ENCODE results near the gene TRIAP1.

The TRIAP1 gene

DNA sequence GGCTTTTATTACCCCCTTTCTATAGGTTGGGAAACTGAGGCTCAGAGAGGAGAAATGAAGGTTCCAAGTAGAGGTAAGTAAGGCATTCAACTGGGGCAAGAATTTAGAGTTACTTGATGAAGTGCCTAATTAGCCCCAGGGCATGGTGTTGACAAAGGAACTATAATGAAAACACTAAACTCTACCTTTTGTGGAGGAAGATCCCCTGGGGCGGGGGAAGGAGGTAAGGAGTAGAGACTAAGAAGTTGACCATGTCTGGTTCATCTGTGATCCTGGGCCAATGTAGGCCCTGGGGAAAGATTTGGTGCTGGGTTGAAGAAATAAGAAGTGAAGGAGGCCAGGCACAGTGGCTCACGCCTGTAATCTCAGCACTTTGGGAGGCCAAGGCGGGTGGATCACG lies 24.5 kb downstream of the TRIAP1 start:
- Histone ChIP-seq H3K9ac (ENCODE audit: low read length) (no peak overlapping the region), H3K36me3 (replicated peaks; ENCODE audit: low read depth, low read length) (no peaks in the 10 kb centered on the region), H3K4me1 (ENCODE audit: low read length) (no peaks in the 10 kb centered on the region), H2AFZ (ENCODE audit: low read depth, low read length) (no peak overlapping the region), H3K4me2 (ENCODE audit: low read length) (no peak overlapping the region), H3K27me3 (ENCODE audit: low read depth, low read length) (no peaks in the 10 kb centered on the region), H3K79me2 (ENCODE audit: low read length) (no peaks in the 10 kb centered on the region), H3K27ac (ENCODE audit: low read length) (no peak overlapping the region), H3K4me3 (ENCODE audit: low read length) (no peak overlapping the region), H4K20me1 (ENCODE audit: insufficient read depth, low read length) (no peaks in the 10 kb centered on the region), H3K9me3 (ENCODE audit: insufficient read depth, low read length) (no peaks in the 10 kb centered on the region)
- TF ChIP-seq EZH2phosphoT487 (IDR thresholded peaks at IDR 0.05; ENCODE audit: low read depth), result no peak
- TF ChIP-seq, protein P1, sequence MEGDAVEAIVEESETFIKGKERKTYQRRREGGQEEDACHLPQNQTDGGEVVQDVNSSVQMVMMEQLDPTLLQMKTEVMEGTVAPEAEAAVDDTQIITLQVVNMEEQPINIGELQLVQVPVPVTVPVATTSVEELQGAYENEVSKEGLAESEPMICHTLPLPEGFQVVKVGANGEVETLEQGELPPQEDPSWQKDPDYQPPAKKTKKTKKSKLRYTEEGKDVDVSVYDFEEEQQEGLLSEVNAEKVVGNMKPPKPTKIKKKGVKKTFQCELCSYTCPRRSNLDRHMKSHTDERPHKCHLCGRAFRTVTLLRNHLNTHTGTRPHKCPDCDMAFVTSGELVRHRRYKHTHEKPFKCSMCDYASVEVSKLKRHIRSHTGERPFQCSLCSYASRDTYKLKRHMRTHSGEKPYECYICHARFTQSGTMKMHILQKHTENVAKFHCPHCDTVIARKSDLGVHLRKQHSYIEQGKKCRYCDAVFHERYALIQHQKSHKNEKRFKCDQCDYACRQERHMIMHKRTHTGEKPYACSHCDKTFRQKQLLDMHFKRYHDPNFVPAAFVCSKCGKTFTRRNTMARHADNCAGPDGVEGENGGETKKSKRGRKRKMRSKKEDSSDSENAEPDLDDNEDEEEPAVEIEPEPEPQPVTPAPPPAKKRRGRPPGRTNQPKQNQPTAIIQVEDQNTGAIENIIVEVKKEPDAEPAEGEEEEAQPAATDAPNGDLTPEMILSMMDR (IDR thresholded peaks at IDR 0.05; ENCODE audit: low read depth, low read length), result no peak

- Histone ChIP-seq H3K27me3 (ENCODE audit: low read depth, low read length) (no peaks in the 10 kb centered on the region), H3K79me2 (ENCODE audit: low read length) (no peaks in the 10 kb centered on the region), H3K4me2 (ENCODE audit: low read length) (no peak overlapping the region), H2AFZ (ENCODE audit: low read depth, low read length) (no peak overlapping the region), H3K4me3 (ENCODE audit: low read length) (no peak overlapping the region), H3K9me3 (ENCODE audit: insufficient read depth, low read length) (no peaks in the 10 kb centered on the region), H3K9ac (ENCODE audit: low read length) (no peak overlapping the region), H3K4me1 (ENCODE audit: low read length) (no peaks in the 10 kb centered on the region), H3K36me3 (replicated peaks; ENCODE audit: low read depth, low read length) (no peaks in the 10 kb centered on the region), H4K20me1 (ENCODE audit: insufficient read depth, low read length) (no peaks in the 10 kb centered on the region), H3K27ac (ENCODE audit: low read length) (no peak overlapping the region)
- TF ChIP-seq EZH2phosphoT487 (IDR thresholded peaks at IDR 0.05; ENCODE audit: low read depth), result no peak
- TF ChIP-seq, protein P1 (IDR thresholded peaks at IDR 0.05; ENCODE audit: low read depth, low read length), result no peak
Measured at GRCh38 chr12:120417917-120418580, 28.1 kb downstream of the TRIAP1 start.

- H3K9ac ChIP-seq (ENCODE audit: low read length), result no peak overlapping the region
- no peaks in the 10 kb centered on the region for H3K9me3 ChIP-seq (ENCODE audit: insufficient read depth, low read length)
- no peak overlapping the region for H3K4me3 ChIP-seq (ENCODE audit: low read length)
- H3K4me1 ChIP-seq (ENCODE audit: low read length), result no peaks in the 10 kb centered on the region
- TF ChIP-seq EZH2phosphoT487 (IDR thresholded peaks at IDR 0.05; ENCODE audit: low read depth), result no peak
- TF ChIP-seq, protein P1 (IDR thresholded peaks at IDR 0.05; ENCODE audit: low read depth, low read length), result no peak
- H3K36me3 ChIP-seq (replicated peaks; ENCODE audit: low read depth, low read length), result no peaks in the 10 kb centered on the region
- H3K4me2 ChIP-seq (ENCODE audit: low read length), result no peak overlapping the region
- no peak overlapping the region for H3K27ac ChIP-seq (ENCODE audit: low read length)
- H3K79me2 ChIP-seq (ENCODE audit: low read length), result no peaks in the 10 kb centered on the region
- no peaks in the 10 kb centered on the region for H4K20me1 ChIP-seq (ENCODE audit: insufficient read depth, low read length)
- no peak overlapping the region for H2AFZ ChIP-seq (ENCODE audit: low read depth, low read length)
- no peaks in the 10 kb centered on the region for H3K27me3 ChIP-seq (ENCODE audit: low read depth, low read length)
Measured at GRCh38 chr12:120416490-120417216, 29.5 kb downstream of the TRIAP1 start.

GRCh38 chr12:120413901-120414695 lies 32.1 kb downstream of the TRIAP1 start:
- H3K9me3 ChIP-seq (ENCODE audit: insufficient read depth, low read length), result no peaks in the 10 kb centered on the region
- no peak overlapping the region for H2AFZ ChIP-seq (ENCODE audit: low read depth, low read length)
- TF ChIP-seq, protein P1 (IDR thresholded peaks at IDR 0.05; ENCODE audit: low read depth, low read length), result no peak
- no peak for TF ChIP-seq EZH2phosphoT487 (IDR thresholded peaks at IDR 0.05; ENCODE audit: low read depth)
- no peak overlapping the region for H3K9ac ChIP-seq (ENCODE audit: low read length)
- H3K36me3 ChIP-seq (replicated peaks; ENCODE audit: low read depth, low read length), result no peaks in the 10 kb centered on the region
- H3K4me3 ChIP-seq (ENCODE audit: low read length), result no peak overlapping the region
- no peaks in the 10 kb centered on the region for H3K4me1 ChIP-seq (ENCODE audit: low read length)
- H3K4me2 ChIP-seq (ENCODE audit: low read length), result no peak overlapping the region
- H3K79me2 ChIP-seq (ENCODE audit: low read length), result no peaks in the 10 kb centered on the region
- H3K27ac ChIP-seq (ENCODE audit: low read length), result no peak overlapping the region
- H3K27me3 ChIP-seq (ENCODE audit: low read depth, low read length), result no peaks in the 10 kb centered on the region
- H4K20me1 ChIP-seq (ENCODE audit: insufficient read depth, low read length), result no peaks in the 10 kb centered on the region

All from OCI-LY3 (cell line).